OCI-LY7 (cell line): ENCODE data around the gene PPP4R2. TPM values are rescaled to one million over a fixed set of nuclear protein-coding genes. Genes with fewer than 3 reads are reported as not detected.

Experiments used
- BruUV-seq: library from RNA; stranded (reverse); fragments of 400-500 nt; replicated peaks from 2 replicates; lab custom pipeline; 2021; lab: Mats Ljungman, UMichigan
- CTCF ChIA-PET: fragments of 300-600 bp; sonication (Branson Sonifier 250); formaldehyde crosslinking; loops from one replicate; lab custom pipeline; 2022; ENCODE audit warnings: antibody characterized with exemption; ENCODE audit not compliant: unreplicated experiment; lab: Charles Lee
- POLR2A ChIA-PET: fragments of 300-600 bp; sonication (Branson Sonifier 250); formaldehyde crosslinking; loops from one replicate; lab custom pipeline; 2022; ENCODE audit warnings: antibody characterized with exemption; lab: Charles Lee
- DNase-seq: peaks from one replicate; pipeline ENCODE4 v3.0.0-alpha.2; 2015; ENCODE audit warnings: low spot score
- H2AFZ ChIP-seq: fragments of 200-600 bp; sonication (generic), shearing (Covaris generic); 2 replicates; pipeline ENCODE4 v1.6.1; 2014; ENCODE audit warnings: mild to moderate bottlenecking, antibody characterized with exemption, low read length, moderate library complexity
- H3K27ac ChIP-seq: fragments of 200-600 bp; sonication (generic); 2 replicates; pipeline ENCODE4 v1.5.1; 2014; ENCODE audit warnings: mixed run types, low read depth, mild to moderate bottlenecking, moderate library complexity, low read length, inconsistent platforms; ENCODE audit not compliant: poor library complexity, severe bottlenecking
- H3K36me3 ChIP-seq: fragments of 200-600 bp; sonication (generic); 2 replicates; pipeline ENCODE4 v1.6.1; 2014; ENCODE audit warnings: mild to moderate bottlenecking, antibody characterized with exemption, low read length, moderate library complexity, mixed read lengths; ENCODE audit not compliant: insufficient read depth
- H3K4me1 ChIP-seq: fragments of 200-600 bp; sonication (generic); 2 replicates; pipeline ENCODE4 v1.5.1; 2014; ENCODE audit warnings: mild to moderate bottlenecking, low read length; ENCODE audit not compliant: insufficient read depth, poor library complexity, severe bottlenecking
- H3K4me2 ChIP-seq: fragments of 200-600 bp; sonication (generic); 2 replicates; pipeline ENCODE4 v1.6.1; 2014; ENCODE audit warnings: mild to moderate bottlenecking, low read length
- H3K4me3 ChIP-seq: fragments of 200-600 bp; sonication (generic); 2 replicates; pipeline ENCODE4 v1.5.1; 2014; ENCODE audit warnings: mild to moderate bottlenecking, low read depth, low read length; ENCODE audit not compliant: poor library complexity, severe bottlenecking
- H3K79me2 ChIP-seq: fragments of 200-600 bp; sonication (generic); 2 replicates; pipeline ENCODE4 v1.6.1; 2016; ENCODE audit warnings: low read depth, mild to moderate bottlenecking, low read length, moderate library complexity, mixed read lengths; ENCODE audit not compliant: insufficient read depth
- H3K9me2 ChIP-seq: fragments of 200-600 bp; sonication (generic); 2 replicates; pipeline ENCODE4 v1.6.1; 2016; ENCODE audit warnings: mild to moderate bottlenecking, low read length, mixed read lengths; ENCODE audit not compliant: insufficient read depth
- H3K9me3 ChIP-seq: fragments of 200-600 bp; sonication (generic); 2 replicates; pipeline ENCODE4 v1.6.1; 2014; ENCODE audit warnings: mild to moderate bottlenecking, mixed run types, low read length, mixed read lengths
- H4K20me1 ChIP-seq: fragments of 200-600 bp; sonication (generic); 2 replicates; pipeline ENCODE4 v1.6.1; 2014; ENCODE audit warnings: mild to moderate bottlenecking, antibody characterized with exemption, low read length, moderate library complexity, mixed read lengths; ENCODE audit not compliant: insufficient read depth
- CTCF ChIP-seq: fragments of 200-600 bp; sonication (generic); conservative IDR thresholded peaks from 2 replicates; pipeline ENCODE4 v1.5.1; 2014; ENCODE audit warnings: mild to moderate bottlenecking, antibody characterized with exemption, low read length, moderate library complexity, mixed read lengths
- EZH2phosphoT487 ChIP-seq: fragments of 200-600 bp; sonication (generic); IDR thresholded peaks from 2 replicates; pipeline ENCODE4 v1.6.1; 2018; ENCODE audit warnings: low read depth, borderline replicate concordance, mild to moderate bottlenecking, mixed run types, antibody characterized with exemption, low read length, moderate library complexity, mixed read lengths
- intact Hi-C: fragments of 100-400 bp; cut with micrococcal nuclease; formaldehyde crosslinking; loops from one replicate; pipeline ENCODE4 v1.10.0; 2022; ENCODE audit not compliant: unreplicated experiment
- total RNA-seq, 2 experiments: library from RNA; depleted of rRNA in 1 of 2; stranded (reverse); fragments of >200 nt in 1 of 2; shearing (Covaris generic) in 1 of 2; gene quantifications; 2 replicates each; pipeline ENCODE4 v1.2.3, GENCODE V29; 2014 to 2022

PPP4R2 gene
- total RNA-seq, 2 experiments from 2014 or later, result 52.0 to 99.5 TPM

DNA sequence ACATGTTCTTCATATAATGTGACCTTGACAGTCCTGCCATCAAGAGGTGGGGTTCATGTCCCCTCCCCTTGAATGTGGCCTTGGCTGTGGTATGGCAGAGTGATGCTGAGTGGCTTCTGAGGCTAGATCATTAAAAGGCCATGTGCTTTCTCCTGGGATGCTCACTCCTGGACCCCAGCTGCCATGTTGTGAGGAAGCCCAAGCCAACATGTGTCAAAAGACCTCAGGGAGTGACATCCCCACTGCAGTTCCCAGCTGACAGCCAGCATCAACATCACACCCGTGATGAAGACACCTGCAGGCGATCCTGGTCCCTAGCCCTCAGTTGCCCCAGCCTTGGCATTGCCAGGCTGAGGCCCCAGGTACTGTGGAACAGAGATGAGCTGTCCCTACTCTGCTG is 101.4 kb downstream of the PPP4R2 start:
- Histone ChIP-seq H3K4me3 (no peak overlapping the region), H3K4me2 (no peak overlapping the region), H3K9me3 (no peaks in the 10 kb centered on the region), H3K4me1 (no peaks in the 10 kb centered on the region), H4K20me1 (no peaks in the 10 kb centered on the region), H3K79me2 (no peaks in the 10 kb centered on the region), H3K27ac (no peak overlapping the region), H3K36me3 (no peaks in the 10 kb centered on the region), H3K9me2 (no peaks in the 10 kb centered on the region), H2AFZ (no peak overlapping the region)
- TF ChIP-seq EZH2phosphoT487 (no peak), CTCF (no peak)
- no peak for DNase-seq
- BruUV-seq, result no TSS peak
- ChIA-PET CTCF (no interaction called here), POLR2A (interaction anchor here (0.8 kb wide), 1 partner anchor 387 kb away, joined by 3 read pairs; no protein-coding TSS in a partner anchor)
- intact Hi-C loops, result no loop called here

GRCh38 chr3:73098873-73099272 is 102.3 kb downstream of the PPP4R2 start:
- H3K4me3 ChIP-seq, result no peak overlapping the region
- H3K36me3 ChIP-seq, result no peaks in the 10 kb centered on the region
- no peaks in the 10 kb centered on the region for H3K4me1 ChIP-seq
- TF ChIP-seq CTCF (no peak), EZH2phosphoT487 (no peak)
- no peak overlapping the region for H2AFZ ChIP-seq
- no peaks in the 10 kb centered on the region for H4K20me1 ChIP-seq
- no peak overlapping the region for H3K4me2 ChIP-seq
- POLR2A ChIA-PET, result interaction anchor here (0.8 kb wide), 1 partner anchor 386 kb away, joined by 3 read pairs; no protein-coding TSS in a partner anchor
- no TSS peak for BruUV-seq
- no peaks in the 10 kb centered on the region for H3K9me2 ChIP-seq
- DNase-seq, result no peak
- H3K9me3 ChIP-seq, result no peaks in the 10 kb centered on the region
- intact Hi-C loops, result no loop called here
- no peaks in the 10 kb centered on the region for H3K79me2 ChIP-seq
- H3K27ac ChIP-seq, result no peak overlapping the region
- CTCF ChIA-PET, result no interaction called here

- no peaks in the 10 kb centered on the region for H3K9me2 ChIP-seq
- no peaks in the 10 kb centered on the region for H3K36me3 ChIP-seq
- no peak overlapping the region for H3K27ac ChIP-seq
- no peak overlapping the region for H3K4me3 ChIP-seq
- H3K79me2 ChIP-seq, result no peaks in the 10 kb centered on the region
- no peaks in the 10 kb centered on the region for H3K4me1 ChIP-seq
- TF ChIP-seq CTCF, result peak; percentile 94
- no peak for TF ChIP-seq EZH2phosphoT487
- no peak overlapping the region for H3K4me2 ChIP-seq
- intact Hi-C loops, result loop anchor here (1.0 to 5.0 kb wide), 3 partner anchors 332 to 401 kb away; no protein-coding TSS in a partner anchor
- no TSS peak for BruUV-seq
- DNase-seq, result peak; percentile 78
- no peak overlapping the region; the same call in 1 of the 2 replicates for H2AFZ ChIP-seq
- H3K9me3 ChIP-seq, result no peaks in the 10 kb centered on the region
- ChIA-PET POLR2A (interaction anchor here (0.6 kb wide), 1 partner anchor 362 kb away, joined by 5 read pairs; no protein-coding TSS in a partner anchor), CTCF (no interaction called here)
- H4K20me1 ChIP-seq, result no peaks in the 10 kb centered on the region
Observed at GRCh38 chr3:73100741-73101559, 104.3 kb downstream of the PPP4R2 start.
